HepG2 (cell line): ENCODE results near the gene KLHDC1. TPM values are rescaled to one million over a fixed set of nuclear protein-coding genes. Genes with fewer than 3 reads are reported as not detected.

ENCODE experiments used
- ARHGAP35 ChIP-seq: sonication (generic); formaldehyde crosslinking; IDR thresholded peaks from 2 replicates; pipeline ENCODE4 v1.9.0; 2022; ENCODE audit warnings: mild to moderate bottlenecking, inconsistent platforms, moderate library complexity, missing genetic modification reagents, borderline replicate concordance
- BRCA1 ChIP-seq: sonication (generic); formaldehyde crosslinking; IDR thresholded peaks from 2 replicates; pipeline ENCODE4 v1.4.0; 2020; ENCODE audit warnings: missing genetic modification reagents
- CHD2 ChIP-seq: IDR thresholded peaks from 2 replicates; pipeline ENCODE4 v1.6.1; 2011; ENCODE audit warnings: low read depth, low read length, improper control_type of control experiment
- FOXK2 ChIP-seq: fragments of 450-650 bp; IDR thresholded peaks from 2 replicates; pipeline ENCODE4 v1.6.1; 2016
- GATAD2A ChIP-seq: IDR thresholded peaks from 2 replicates; pipeline ENCODE4 v1.6.1; 2016
- GFI1 ChIP-seq: sonication (generic); formaldehyde crosslinking; IDR thresholded peaks from 2 replicates; pipeline ENCODE4 v1.5.0; 2020; ENCODE audit warnings: missing genetic modification reagents, mild to moderate bottlenecking, borderline replicate concordance
- IKZF1 ChIP-seq: fragments of 450-650 bp; IDR thresholded peaks from 2 replicates; pipeline ENCODE4 v1.7.1; 2016
- MTA1 ChIP-seq: sonication (generic); formaldehyde crosslinking; IDR thresholded peaks from 2 replicates; pipeline ENCODE4 v1.4.0; 2020; ENCODE audit warnings: missing genetic modification reagents, mild to moderate bottlenecking, borderline replicate concordance
- NFIC ChIP-seq: IDR thresholded peaks from 2 replicates; pipeline ENCODE4 v1.6.1; 2012; ENCODE audit warnings: mild to moderate bottlenecking, low read length, inconsistent platforms
- SIN3A ChIP-seq: IDR thresholded peaks from 2 replicates; pipeline ENCODE4 v1.6.1; 2011; ENCODE audit warnings: low read depth, mild to moderate bottlenecking, control low read depth, low read length, borderline replicate concordance
- TRIM24 ChIP-seq: sonication (generic); formaldehyde crosslinking; IDR thresholded peaks from 2 replicates; pipeline ENCODE4 v1.8.0; 2022; ENCODE audit warnings: mild to moderate bottlenecking, missing genetic modification reagents
- ZNF431 ChIP-seq: sonication (generic); formaldehyde crosslinking; IDR thresholded peaks from 2 replicates; pipeline ENCODE4 v1.9.0; 2022; ENCODE audit warnings: missing genetic modification reagents, low read depth, mild to moderate bottlenecking, borderline replicate concordance
- ZNF709 ChIP-seq: sonication (generic); formaldehyde crosslinking; IDR thresholded peaks from 2 replicates; pipeline ENCODE4 v1.5.0; 2020; ENCODE audit warnings: mild to moderate bottlenecking, missing genetic modification reagents
- polyA plus RNA-seq, 8 experiments: library from polyadenylated mRNA; depleted of rRNA in 3 of 8; stranded (reverse) in 7 of 8; unstranded in 1 of 8; fragments of >200 nt; fragmentation: Illumina TruSeq in 4 of 8; extraction: Trizol in 4 of 8; gene quantifications; 2 replicates each; pipeline versions ENCODE4 v1.2.1 to v1.2.3, GENCODE V29; 2011 to 2016; ENCODE audit warnings: low read depth in 4 of 8, missing spikeins in 1 of 8, mixed read lengths in 1 of 8; ENCODE audit not compliant: insufficient read depth in 1 of 8
- total RNA-seq, 5 experiments: library from RNA; depleted of rRNA; stranded (reverse); fragments of >200 nt; fragmentation: Illumina TruSeq; extraction: Trizol; gene quantifications; 2 replicates each; pipeline ENCODE4 v1.2.3, GENCODE V29; 2016; ENCODE audit warnings: low read depth in 1 of 5
- TF ChIP-seq, protein P1 (sequence below): sonication (generic); formaldehyde crosslinking; IDR thresholded peaks from 2 replicates; pipeline ENCODE4 v1.8.1; 2022; ENCODE audit warnings: low read depth, mild to moderate bottlenecking, missing genetic modification reagents
- TF ChIP-seq, protein P2 (sequence below): sonication (generic); formaldehyde crosslinking; conservative IDR thresholded peaks from 2 replicates; pipeline ENCODE4 v1.4.0; 2020; ENCODE audit warnings: mild to moderate bottlenecking, missing genetic modification reagents, moderate library complexity
- TF ChIP-seq, protein P3 (sequence below): sonication (generic); IDR thresholded peaks from 2 replicates; pipeline ENCODE4 v1.6.1; 2016; ENCODE audit warnings: low read depth, borderline replicate concordance
- TF ChIP-seq, protein P4 (sequence below): sonication (generic); formaldehyde crosslinking; IDR thresholded peaks from 2 replicates; pipeline ENCODE4 v1.8.0; 2023; ENCODE audit warnings: mild to moderate bottlenecking, missing genetic modification reagents
- TF ChIP-seq, protein P5 (sequence below): sonication (generic); formaldehyde crosslinking; conservative IDR thresholded peaks from 2 replicates; pipeline ENCODE4 v1.4.0; 2020; ENCODE audit warnings: missing genetic modification reagents

Gene KLHDC1
- total and polyA plus RNA-seq, 2 of the 13 experiments (the other 11 are each of a cell fraction or from before 2014, with no cell fraction given), result 0.11 TPM; not detected in 1

DNA sequence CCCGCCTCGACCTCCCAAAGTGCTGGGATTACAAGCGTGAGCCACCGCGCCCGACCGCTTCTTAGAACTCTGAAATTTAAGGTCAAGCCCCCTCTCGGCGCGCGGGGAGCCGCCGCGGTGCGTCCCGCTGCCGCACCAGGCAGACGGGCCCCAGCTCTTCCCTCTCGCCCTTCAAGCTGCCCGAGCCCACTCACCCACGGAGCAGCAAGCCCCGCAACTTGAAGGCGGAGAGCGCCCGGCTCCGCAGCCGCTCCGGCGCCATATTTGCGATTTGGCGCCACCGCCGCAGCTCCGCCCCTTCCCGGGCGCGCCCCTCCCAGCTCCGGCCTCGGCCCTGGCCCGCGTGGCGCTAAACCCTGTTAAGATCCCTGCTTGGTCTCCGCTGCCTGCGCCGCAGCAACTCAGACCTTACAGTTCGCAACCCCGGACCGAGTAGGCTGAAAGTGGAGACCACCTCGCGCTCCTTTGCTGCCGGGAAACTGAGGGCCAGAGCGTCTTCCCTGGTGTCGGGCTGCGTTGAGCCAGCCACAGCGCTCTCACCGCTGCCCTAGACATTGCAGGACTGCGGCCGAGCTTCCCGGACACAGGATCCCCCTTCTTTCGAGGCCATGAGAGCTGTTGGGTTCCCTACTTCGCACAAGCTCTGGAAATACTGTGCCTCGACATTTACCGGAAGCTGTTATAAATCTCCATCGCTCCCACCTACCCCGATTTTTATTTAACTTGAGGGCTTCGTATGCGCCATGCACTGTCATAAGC, 4.8 kb upstream of the KLHDC1 start, which contains the start of gene POLE2 (continued):
- TF ChIP-seq, protein P1, sequence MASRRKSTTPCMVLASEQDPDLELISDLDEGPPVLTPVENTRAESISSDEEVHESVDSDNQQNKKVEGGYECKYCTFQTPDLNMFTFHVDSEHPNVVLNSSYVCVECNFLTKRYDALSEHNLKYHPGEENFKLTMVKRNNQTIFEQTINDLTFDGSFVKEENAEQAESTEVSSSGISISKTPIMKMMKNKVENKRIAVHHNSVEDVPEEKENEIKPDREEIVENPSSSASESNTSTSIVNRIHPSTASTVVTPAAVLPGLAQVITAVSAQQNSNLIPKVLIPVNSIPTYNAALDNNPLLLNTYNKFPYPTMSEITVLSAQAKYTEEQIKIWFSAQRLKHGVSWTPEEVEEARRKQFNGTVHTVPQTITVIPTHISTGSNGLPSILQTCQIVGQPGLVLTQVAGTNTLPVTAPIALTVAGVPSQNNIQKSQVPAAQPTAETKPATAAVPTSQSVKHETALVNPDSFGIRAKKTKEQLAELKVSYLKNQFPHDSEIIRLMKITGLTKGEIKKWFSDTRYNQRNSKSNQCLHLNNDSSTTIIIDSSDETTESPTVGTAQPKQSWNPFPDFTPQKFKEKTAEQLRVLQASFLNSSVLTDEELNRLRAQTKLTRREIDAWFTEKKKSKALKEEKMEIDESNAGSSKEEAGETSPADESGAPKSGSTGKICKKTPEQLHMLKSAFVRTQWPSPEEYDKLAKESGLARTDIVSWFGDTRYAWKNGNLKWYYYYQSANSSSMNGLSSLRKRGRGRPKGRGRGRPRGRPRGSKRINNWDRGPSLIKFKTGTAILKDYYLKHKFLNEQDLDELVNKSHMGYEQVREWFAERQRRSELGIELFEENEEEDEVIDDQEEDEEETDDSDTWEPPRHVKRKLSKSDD (CRISPR knock-in tag), result peak; percentile 89; the same call in 1 of the 2 replicates
- TF ChIP-seq FOXK2, result no peak
- TF ChIP-seq ZNF431 (CRISPR knock-in tag), result no peak
- TF ChIP-seq, protein P2, sequence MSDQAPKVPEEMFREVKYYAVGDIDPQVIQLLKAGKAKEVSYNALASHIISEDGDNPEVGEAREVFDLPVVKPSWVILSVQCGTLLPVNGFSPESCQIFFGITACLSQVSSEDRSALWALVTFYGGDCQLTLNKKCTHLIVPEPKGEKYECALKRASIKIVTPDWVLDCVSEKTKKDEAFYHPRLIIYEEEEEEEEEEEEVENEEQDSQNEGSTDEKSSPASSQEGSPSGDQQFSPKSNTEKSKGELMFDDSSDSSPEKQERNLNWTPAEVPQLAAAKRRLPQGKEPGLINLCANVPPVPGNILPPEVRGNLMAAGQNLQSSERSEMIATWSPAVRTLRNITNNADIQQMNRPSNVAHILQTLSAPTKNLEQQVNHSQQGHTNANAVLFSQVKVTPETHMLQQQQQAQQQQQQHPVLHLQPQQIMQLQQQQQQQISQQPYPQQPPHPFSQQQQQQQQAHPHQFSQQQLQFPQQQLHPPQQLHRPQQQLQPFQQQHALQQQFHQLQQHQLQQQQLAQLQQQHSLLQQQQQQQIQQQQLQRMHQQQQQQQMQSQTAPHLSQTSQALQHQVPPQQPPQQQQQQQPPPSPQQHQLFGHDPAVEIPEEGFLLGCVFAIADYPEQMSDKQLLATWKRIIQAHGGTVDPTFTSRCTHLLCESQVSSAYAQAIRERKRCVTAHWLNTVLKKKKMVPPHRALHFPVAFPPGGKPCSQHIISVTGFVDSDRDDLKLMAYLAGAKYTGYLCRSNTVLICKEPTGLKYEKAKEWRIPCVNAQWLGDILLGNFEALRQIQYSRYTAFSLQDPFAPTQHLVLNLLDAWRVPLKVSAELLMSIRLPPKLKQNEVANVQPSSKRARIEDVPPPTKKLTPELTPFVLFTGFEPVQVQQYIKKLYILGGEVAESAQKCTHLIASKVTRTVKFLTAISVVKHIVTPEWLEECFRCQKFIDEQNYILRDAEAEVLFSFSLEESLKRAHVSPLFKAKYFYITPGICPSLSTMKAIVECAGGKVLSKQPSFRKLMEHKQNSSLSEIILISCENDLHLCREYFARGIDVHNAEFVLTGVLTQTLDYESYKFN, result peak; percentile 35; the same call in 1 of the 2 replicates
- TF ChIP-seq SIN3A, result peak; percentile 77; the same call in 1 of the 2 replicates
- TF ChIP-seq CHD2, result no peak
- TF ChIP-seq TRIM24 (CRISPR knock-in tag), result no peak
- no peak for TF ChIP-seq NFIC
- peak; percentile 39; the same call in 1 of the 2 replicates for TF ChIP-seq GFI1
- no peak for TF ChIP-seq IKZF1
- TF ChIP-seq, protein P3, sequence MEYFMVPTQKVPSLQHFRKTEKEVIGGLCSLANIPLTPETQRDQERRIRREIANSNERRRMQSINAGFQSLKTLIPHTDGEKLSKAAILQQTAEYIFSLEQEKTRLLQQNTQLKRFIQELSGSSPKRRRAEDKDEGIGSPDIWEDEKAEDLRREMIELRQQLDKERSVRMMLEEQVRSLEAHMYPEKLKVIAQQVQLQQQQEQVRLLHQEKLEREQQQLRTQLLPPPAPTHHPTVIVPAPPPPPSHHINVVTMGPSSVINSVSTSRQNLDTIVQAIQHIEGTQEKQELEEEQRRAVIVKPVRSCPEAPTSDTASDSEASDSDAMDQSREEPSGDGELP, result no peak
- TF ChIP-seq MTA1, result peak; percentile 93
- TF ChIP-seq, protein P4, sequence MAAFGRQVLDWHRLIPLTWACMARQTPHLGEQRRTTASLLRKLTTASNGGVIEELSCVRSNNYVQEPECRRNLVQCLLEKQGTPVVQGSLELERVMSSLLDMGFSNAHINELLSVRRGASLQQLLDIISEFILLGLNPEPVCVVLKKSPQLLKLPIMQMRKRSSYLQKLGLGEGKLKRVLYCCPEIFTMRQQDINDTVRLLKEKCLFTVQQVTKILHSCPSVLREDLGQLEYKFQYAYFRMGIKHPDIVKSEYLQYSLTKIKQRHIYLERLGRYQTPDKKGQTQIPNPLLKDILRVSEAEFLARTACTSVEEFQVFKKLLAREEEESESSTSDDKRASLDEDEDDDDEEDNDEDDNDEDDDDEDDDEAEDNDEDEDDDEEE, result peak; percentile 70; the same call in 1 of the 2 replicates
- TF ChIP-seq GATAD2A (CRISPR knock-in tag), result no peak
- peak; percentile 76; the same call in 1 of the 2 replicates for TF ChIP-seq BRCA1 (CRISPR knock-in tag)
- peak; percentile 87; the same call in 1 of the 2 replicates for TF ChIP-seq ARHGAP35
- TF ChIP-seq, protein P5, sequence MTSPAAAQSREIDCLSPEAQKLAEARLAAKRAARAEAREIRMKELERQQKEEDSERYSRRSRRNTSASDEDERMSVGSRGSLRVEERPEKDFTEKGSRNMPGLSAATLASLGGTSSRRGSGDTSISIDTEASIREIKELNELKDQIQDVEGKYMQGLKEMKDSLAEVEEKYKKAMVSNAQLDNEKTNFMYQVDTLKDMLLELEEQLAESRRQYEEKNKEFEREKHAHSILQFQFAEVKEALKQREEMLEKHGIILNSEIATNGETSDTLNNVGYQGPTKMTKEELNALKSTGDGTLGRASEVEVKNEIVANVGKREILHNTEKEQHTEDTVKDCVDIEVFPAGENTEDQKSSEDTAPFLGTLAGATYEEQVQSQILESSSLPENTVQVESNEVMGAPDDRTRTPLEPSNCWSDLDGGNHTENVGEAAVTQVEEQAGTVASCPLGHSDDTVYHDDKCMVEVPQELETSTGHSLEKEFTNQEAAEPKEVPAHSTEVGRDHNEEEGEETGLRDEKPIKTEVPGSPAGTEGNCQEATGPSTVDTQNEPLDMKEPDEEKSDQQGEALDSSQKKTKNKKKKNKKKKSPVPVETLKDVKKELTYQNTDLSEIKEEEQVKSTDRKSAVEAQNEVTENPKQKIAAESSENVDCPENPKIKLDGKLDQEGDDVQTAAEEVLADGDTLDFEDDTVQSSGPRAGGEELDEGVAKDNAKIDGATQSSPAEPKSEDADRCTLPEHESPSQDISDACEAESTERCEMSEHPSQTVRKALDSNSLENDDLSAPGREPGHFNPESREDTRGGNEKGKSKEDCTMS (CRISPR knock-in tag), result no peak
- TF ChIP-seq ZNF709, result peak; percentile 59; the same call in 1 of the 2 replicates
